Loucy (cell line): Measurements from ENCODE around the gene PGS1.

ENCODE experiments used
- CTCF ChIP-seq: fragments of 200-600 bp; sonication (generic); conservative IDR thresholded peaks from 2 replicates; pipeline ENCODE4 v1.5.1; 2014; ENCODE audit warnings: mild to moderate bottlenecking, antibody characterized with exemption, low read length
- EZH2phosphoT487 ChIP-seq: fragments of 200-600 bp; IDR thresholded peaks from 2 replicates; pipeline ENCODE4 v1.6.1; 2018; ENCODE audit warnings: antibody characterized with exemption, mild to moderate bottlenecking, moderate library complexity, borderline replicate concordance

GRCh38 chr17:78430892-78431691 is 52.6 kb downstream of the PGS1 start:
- TF ChIP-seq CTCF: no peak
- no peak for TF ChIP-seq EZH2phosphoT487
